ENCODE data around the gene WTAP.

GRCh38 chr6:159718634-159719033 lies 8.7 kb upstream of the WTAP start:
- TF ChIP-seq CTCF (IDR thresholded peaks at IDR 0.05): no peak
- TF ChIP-seq POLR2A (IDR thresholded peaks at IDR 0.05): no peak

Measured in thyroid gland (tissue), 4 donors.